Measurements from ENCODE around the gene CDKN1A.

CDKN1A gene

GRCh38 chr6:36679043-36679833 is 724 bp downstream of the CDKN1A start:
- DNase-seq: no peak

GRCh38 chr6:36682328-36683144 is 4.0 kb downstream of the CDKN1A start:
- DNase-seq: no peak

- DNase-seq: no peak
Measured at GRCh38 chr6:36683145-36683655, 4.7 kb downstream of the CDKN1A start.

DNA sequence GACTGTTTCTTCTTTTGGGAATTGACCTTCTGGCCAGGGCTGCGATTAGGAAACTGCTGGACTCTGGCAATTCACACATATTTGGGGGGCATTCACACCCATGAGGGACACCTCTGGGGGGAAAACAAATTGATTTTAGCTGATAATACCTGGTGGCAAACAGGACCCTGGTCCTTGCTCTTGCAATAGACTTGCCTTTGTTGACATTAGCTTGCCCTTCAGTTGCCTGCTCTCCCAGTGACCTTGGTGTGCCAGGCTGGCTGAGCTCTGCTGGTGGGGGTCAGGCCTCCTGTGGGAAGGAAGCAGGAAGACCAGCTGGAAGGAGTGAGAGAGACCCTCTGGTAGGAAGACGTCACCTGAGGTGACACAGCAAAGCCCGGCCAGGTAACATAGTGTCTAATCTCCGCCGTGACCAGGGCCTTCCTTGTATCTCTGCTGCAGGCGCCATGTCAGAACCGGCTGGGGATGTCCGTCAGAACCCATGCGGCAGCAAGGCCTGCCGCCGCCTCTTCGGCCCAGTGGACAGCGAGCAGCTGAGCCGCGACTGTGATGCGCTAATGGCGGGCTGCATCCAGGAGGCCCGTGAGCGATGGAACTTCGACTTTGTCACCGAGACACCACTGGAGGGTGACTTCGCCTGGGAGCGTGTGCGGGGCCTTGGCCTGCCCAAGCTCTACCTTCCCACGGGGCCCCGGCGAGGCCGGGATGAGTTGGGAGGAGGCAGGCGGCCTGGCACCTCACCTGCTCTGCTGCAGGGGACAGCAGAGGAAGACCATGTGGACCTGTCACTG is 5.3 kb downstream of the CDKN1A start:
- DNase-seq: no peak

GRCh38 chr6:36684447-36684812 is 5.9 kb downstream of the CDKN1A start:
- no peak for DNase-seq

DNA sequence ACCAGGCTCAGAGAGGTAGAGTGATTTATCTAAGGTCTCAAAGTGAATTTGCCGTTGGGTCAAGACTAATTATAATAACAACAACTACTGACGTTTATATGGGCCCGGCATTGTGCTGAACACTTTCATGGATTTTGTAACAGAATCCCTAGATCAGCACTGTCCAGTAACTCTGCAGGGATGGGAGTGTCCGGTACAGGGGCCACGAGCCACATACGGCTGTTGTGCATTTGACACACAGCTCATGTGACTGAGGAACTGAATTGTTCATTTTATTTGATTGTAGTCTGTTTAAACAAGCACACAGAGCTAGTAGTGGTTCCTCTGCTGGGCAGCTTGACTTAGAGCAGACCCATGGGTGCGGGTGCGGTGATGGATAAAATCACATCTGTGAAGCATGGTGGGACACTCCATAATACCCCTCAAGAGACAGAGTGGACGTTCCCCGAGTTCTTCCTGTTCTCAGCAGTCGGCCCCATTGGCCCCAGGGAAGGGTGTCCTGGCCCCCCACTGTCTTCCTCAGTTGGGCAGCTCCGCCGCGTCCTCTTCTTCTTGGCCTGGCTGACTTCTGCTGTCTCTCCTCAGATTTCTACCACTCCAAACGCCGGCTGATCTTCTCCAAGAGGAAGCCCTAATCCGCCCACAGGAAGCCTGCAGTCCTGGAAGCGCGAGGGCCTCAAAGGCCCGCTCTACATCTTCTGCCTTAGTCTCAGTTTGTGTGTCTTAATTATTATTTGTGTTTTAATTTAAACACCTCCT is 6.8 kb downstream of the CDKN1A start:
- DNase-seq: no peak

DNA sequence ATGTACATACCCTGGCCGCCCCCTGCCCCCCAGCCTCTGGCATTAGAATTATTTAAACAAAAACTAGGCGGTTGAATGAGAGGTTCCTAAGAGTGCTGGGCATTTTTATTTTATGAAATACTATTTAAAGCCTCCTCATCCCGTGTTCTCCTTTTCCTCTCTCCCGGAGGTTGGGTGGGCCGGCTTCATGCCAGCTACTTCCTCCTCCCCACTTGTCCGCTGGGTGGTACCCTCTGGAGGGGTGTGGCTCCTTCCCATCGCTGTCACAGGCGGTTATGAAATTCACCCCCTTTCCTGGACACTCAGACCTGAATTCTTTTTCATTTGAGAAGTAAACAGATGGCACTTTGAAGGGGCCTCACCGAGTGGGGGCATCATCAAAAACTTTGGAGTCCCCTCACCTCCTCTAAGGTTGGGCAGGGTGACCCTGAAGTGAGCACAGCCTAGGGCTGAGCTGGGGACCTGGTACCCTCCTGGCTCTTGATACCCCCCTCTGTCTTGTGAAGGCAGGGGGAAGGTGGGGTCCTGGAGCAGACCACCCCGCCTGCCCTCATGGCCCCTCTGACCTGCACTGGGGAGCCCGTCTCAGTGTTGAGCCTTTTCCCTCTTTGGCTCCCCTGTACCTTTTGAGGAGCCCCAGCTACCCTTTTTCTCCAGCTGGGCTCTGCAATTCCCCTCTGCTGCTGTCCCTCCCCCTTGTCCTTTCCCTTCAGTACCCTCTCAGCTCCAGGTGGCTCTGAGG is 7.6 kb downstream of the CDKN1A start:
- DNase-seq: no peak

- no peak for DNase-seq
Measured at GRCh38 chr6:36686668-36687513, 8.4 kb downstream of the CDKN1A start.

- no peak for DNase-seq
Measured at GRCh38 chr6:36688063-36688738, 9.7 kb downstream of the CDKN1A start.

DNA sequence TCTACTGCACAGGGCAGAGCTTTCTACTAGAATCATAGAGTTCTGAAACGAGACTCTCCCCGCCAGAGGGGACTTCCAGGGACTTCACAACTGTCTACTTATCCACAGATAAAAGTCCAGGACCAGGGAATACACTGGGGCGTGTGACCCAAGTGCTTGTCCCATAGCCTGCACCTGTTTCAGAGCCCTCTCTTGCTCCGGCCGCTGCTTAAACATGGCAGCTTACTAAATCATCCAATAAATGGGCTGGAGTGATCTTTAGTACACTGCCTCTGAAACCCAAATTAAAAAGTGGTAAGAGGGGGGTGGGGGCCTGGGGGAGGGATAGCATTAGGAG is 10.2 kb downstream of the CDKN1A start:
- DNase-seq: no peak

DNA sequence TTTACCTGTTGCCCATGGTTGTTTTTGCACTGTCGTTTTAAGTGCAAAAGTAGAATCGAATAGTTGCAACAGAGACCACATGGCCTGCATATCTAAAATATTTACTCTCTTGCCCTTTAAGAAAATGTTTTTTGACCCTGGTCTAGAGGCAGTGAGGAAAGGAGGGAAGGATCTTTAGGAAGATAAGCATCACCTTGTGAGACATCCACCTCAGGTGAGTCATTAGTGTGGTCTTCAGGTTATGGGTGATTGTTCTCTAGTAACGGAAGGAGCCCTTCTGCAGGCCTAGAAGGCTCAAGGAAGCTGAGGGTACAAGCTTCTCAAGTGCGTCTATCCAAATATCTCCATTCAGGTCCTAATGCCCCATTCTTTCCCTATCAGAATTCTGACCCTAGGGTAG is 12.5 kb downstream of the CDKN1A start:
- no peak for DNase-seq

DNA sequence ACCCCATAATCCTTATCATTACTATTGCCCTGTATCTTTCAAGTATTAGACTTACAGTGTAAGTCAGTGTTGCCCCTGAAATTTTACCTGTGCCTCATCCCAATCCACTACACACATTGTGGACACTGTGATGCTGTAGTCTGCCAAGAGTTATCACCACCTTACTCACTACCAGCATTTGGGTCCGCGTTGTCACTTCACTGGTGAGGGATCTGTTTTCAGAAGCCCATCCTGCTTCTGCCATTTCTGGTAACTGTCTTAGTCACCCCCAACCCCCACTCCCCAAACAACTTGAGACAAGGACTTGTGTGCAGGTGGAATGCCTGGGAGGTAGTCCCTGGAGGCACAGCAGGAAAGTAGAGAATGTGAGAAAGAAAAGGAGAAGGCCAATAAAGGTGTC is 13.1 kb downstream of the CDKN1A start:
- DNase-seq: no peak

DNA sequence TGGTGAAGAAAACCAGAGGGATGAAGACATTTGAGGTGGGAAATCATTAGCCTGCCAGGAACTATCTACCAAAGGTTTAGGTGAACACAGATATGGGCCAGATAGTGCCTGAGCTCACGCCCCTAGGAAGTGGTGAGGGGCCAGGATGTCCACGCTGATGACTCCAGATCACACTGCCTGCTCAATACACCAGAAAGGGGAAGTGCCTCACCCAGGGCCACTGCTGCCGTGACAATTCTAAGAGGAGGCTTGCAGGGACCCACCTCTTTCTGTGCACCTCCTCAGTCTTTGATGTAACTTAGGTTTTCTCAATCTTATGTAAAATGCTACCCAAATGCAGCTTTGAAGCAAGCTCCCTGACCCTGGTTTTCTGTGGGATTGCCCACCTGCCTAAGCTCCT is 13.7 kb downstream of the CDKN1A start:
- no peak for DNase-seq

DNA sequence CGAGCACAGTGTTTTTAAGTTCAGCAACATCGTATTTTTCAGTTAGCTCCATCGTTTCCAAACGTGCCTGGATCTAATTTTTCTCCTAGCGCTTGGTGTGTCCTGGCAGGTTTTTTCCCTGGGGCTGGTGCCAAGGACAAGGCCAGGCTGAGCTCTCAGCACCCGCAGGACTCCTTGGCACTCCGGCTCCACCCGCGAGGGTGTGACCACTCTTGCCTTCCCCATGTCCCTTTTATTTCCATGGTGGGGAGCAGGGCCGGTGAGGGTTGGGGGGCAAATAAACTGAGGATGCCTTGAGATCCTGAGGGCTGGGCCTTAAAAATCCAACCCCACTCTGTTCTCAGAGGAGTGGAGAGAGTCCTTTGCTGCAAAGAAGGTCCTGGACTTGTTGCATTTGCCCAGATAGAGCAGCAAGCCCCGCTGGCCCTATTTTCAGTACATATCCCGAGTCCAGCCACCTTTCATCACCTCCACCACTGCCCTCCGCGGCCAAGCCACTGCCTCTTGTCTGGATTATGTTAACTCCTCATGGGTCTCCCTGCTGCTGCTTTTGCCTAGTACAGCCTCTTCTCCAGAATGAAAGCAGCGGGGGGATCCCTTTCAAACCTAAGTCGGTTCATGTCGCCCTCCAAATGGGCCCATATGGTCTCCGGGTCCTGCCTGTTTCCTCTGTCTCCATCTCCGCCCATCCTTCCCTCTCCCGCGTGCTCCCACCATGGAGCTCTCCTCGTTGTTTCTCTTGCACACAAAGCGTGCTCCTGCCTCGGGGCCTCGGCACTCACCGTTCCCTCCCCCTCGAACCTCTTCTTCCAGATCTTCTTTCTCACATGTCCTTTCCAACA is 14.6 kb downstream of the CDKN1A start:
- DNase-seq: no peak

DNA sequence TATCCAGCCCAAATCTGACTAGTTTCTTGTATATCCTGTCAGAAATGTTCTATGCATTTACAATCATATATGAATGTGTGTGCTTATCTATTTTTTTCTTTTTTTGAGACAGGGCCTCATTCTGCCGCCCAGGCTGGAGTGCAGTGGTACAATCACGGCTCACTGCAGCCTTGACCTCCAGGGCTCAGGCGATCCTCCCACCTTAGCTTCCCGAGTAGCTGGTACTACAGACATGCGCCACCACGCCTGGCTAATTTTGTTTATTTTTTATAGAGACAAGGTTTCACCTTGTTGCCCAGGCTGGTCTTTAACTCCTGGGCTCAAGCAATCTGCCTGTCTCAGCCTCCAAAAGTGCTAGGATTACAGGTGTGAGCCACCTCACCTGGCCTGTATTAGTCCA is 16.1 kb downstream of the CDKN1A start:
- no peak for DNase-seq

GRCh38 chr6:36695414-36695813 is 16.9 kb downstream of the CDKN1A start:
- no peak for DNase-seq

DNA sequence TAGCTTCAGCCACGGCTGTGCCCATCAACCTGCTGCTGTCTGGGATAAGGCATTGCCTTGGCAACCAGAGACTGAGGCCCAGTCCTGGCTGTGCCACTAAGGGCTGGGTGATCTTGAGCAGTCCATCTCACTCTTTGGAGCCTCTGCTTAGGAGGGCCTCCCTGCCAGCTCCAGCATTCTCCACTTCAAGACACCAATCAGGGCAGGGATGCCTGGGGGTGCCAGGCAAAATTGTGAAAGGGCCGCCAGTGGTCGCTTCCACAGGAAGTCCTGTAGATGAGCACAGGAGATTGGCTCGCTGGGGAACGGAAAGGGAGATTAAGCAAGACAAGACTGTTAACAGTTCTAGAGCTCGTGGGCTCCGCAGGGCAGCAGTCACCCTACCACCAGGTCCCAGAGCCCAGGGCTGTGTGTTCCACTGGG is 19.0 kb downstream of the CDKN1A start, which contains the start of gene RAB44:
RAB44 (plus strand) TSS at position 346 of the 423 bp plus-strand sequence. CDS start 6,410 bp downstream, outside the sequence.
- DNase-seq: no peak

DNA sequence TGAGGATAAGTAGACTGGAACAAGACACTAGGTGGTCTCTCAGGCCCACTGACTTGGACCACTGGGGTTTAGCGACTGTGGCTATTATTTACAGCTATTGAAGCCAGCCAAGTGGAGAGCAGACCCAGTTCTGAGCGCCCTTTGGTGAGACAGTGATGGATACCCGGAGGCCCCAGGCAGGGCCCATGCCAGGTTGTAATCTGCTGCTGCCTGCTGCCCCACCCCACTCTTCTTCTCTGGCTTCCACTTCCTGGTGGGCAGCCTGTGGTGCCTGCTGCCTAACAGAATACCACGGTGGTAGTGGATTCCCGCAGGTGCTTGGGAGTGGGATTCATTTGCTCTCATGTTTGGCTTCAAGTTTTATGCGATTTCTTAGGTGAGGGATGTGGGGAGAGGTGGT is 19.7 kb downstream of the CDKN1A start:
- DNase-seq: no peak

GRCh38 chr6:36698871-36699271 is 20.4 kb downstream of the CDKN1A start:
- DNase-seq: no peak

Data from NCI-H524 treated with DMSO at 0.1 percent for 48 hours (cell line).